Skeletal muscle satellite cell (primary cell): ENCODE measurements around the gene SLC36A1. TPM values are rescaled to one million over a fixed set of nuclear protein-coding genes. Genes with fewer than 3 reads are reported as not detected.

ENCODE experiments used
- small RNA-seq: library from RNA; depleted of rRNA; stranded (forward); fragments of <200 nt; gene quantifications from one replicate; pipeline ENCODE3, GENCODE V24; 2012

Gene SLC36A1

Small RNA genes lying within 50 kb of the gene (small RNA-seq; reads per million reads assigned to genes)
- gene MIR6499, result not detected
- gene RNA5SP197, result not detected
